OCI-LY1 (cell line): ENCODE results near the gene SMIM32.

Source experiments
- CTCF ChIP-seq: fragments of 200-600 bp; sonication (generic), shearing (Covaris generic); IDR thresholded peaks from 2 replicates; pipeline ENCODE4 v1.5.1; 2017; ENCODE audit warnings: mild to moderate bottlenecking, antibody characterized with exemption, low read length, moderate library complexity, mixed read lengths
- EZH2 ChIP-seq: fragments of 200-600 bp; sonication (generic), shearing (Covaris generic); IDR thresholded peaks from 2 replicates; pipeline ENCODE4 v1.8.0; 2017; ENCODE audit warnings: borderline replicate concordance, mixed run types, mild to moderate bottlenecking, antibody characterized with exemption, low read length, moderate library complexity, mixed read lengths

DNA sequence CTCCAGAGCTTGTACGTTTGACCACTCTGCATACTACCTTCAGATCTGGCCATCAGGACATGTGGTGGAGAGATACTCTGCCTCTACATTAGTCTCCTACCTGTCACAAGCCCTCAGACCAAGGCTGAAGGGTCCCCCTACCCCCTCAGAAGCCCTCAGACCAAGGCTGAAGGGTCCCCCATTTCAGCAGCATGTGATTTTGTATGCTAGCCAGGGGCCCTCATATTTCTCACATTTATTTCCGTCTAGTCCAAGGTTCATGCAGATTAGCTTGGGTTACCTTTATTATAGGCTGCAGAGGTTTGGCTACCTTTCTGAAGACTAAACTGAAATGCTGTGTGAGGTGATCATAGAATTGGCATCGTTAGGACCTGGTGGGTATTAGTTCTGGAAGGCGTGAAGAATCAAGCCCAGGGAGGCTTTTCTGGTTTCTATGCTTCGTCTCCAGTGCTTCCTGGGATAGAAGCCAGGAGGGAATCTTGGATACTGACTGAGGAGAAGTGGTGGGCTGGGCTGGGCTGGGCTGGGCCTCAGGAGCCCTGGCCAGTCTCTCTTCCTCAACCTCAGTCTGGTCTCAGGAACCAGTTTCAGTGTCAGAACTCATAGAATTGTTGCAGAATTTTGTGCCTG, 2.8 kb downstream of the SMIM32 start:
- no peak for TF ChIP-seq CTCF
- TF ChIP-seq EZH2 = no peak
